Measurements from ENCODE around the gene ZFP36L1.

- TF ChIP-seq EP300 (IDR thresholded peaks at IDR 0.05) (no peak), POLR2A (IDR thresholded peaks at IDR 0.05) (no peak)
Observed at GRCh38 chr14:68756000-68756481, 36.8 kb downstream of the ZFP36L1 start.
